ENCODE results near the gene SFT2D3. TPM values are rescaled to one million over a fixed set of nuclear protein-coding genes. Genes with fewer than 3 reads are reported as not detected.

The SFT2D3 gene
- total RNA-seq, 3 donors from 2014 or later = 5.1 to 8.8 (median 8.1) TPM

- ATAC-seq (no peak), DNase-seq (peak in 2 of 3 donors; percentile 23 to 38)
- H3K4me1 ChIP-seq (ENCODE audit: low read depth) = no peaks in the 10 kb centered on the region
- H3K9me3 ChIP-seq = no peaks in the 10 kb centered on the region
- TF ChIP-seq, protein P1, sequence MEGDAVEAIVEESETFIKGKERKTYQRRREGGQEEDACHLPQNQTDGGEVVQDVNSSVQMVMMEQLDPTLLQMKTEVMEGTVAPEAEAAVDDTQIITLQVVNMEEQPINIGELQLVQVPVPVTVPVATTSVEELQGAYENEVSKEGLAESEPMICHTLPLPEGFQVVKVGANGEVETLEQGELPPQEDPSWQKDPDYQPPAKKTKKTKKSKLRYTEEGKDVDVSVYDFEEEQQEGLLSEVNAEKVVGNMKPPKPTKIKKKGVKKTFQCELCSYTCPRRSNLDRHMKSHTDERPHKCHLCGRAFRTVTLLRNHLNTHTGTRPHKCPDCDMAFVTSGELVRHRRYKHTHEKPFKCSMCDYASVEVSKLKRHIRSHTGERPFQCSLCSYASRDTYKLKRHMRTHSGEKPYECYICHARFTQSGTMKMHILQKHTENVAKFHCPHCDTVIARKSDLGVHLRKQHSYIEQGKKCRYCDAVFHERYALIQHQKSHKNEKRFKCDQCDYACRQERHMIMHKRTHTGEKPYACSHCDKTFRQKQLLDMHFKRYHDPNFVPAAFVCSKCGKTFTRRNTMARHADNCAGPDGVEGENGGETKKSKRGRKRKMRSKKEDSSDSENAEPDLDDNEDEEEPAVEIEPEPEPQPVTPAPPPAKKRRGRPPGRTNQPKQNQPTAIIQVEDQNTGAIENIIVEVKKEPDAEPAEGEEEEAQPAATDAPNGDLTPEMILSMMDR (IDR thresholded peaks at IDR 0.05) = no peak
- H3K36me3 ChIP-seq (ENCODE audit: low read depth) = no peaks in the 10 kb centered on the region
- intact Hi-C loops (cut with DNase I, micrococcal nuclease) = no loop called here
- H3K4me3 ChIP-seq = no peak overlapping the region
These were observed 42.5 kb upstream of the SFT2D3 start for GRCh38 chr2:127658641-127659407.

DNA sequence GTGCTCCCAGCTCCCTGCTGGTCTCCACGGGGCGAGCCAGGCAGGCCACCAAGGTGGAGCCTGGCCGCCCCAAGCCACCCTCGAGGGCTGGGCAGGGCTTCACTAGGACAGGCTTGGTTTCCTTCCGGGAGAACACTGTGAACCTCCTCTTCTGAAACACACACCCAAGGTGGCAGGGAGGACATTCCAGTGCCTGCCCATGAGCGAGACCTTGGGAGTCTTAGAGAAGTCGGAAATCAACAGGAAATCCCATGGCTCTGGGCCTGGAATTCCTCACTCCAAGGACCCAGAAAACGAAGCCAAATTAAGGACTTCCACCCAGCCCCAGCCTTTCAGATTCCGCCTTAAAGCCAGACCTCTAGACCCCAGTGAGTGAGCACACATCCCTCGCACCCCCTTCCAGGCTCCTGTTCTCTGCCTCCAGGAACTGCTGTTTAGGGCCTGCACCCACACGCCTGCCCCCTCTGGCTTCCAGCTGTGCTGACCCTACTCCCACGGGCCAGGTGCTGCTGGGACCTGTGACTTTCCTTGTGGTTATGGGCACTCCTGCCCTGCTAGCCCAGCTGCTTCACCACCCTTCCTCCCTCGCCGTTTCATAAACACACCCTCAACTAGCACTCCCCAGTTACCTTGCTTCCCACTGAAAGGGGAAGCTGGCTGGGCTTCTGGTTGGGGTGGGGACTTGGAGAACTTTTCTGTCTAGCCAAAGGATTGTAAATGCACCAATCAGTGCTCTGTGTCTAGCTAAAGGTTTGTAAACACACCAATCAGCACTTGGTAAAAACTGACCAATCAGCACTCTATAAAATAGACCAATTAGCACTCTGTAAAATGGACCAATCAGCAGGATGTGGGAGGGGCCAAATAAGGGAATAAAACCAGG is 41.6 kb upstream of the SFT2D3 start:
- ATAC-seq (no peak), DNase-seq (peak in 1 of 3 donors; percentile 21)
- TF ChIP-seq, protein P1 (IDR thresholded peaks at IDR 0.05) = no peak
- H3K9me3 ChIP-seq = no peaks in the 10 kb centered on the region
- peaks cover 2% of the 10 kb centered on the region for H3K4me1 ChIP-seq (ENCODE audit: low read depth)
- H3K4me3 ChIP-seq = no peak overlapping the region
- intact Hi-C loops (cut with DNase I, micrococcal nuclease) = no loop called here
- no peaks in the 10 kb centered on the region for H3K36me3 ChIP-seq (ENCODE audit: low read depth)

- H3K4me1 ChIP-seq (ENCODE audit: low read depth) = peaks cover 2% of the 10 kb centered on the region
- no peak for DNase-seq
These were observed 41.1 kb upstream of the SFT2D3 start for GRCh38 chr2:127660291-127660578.

DNA sequence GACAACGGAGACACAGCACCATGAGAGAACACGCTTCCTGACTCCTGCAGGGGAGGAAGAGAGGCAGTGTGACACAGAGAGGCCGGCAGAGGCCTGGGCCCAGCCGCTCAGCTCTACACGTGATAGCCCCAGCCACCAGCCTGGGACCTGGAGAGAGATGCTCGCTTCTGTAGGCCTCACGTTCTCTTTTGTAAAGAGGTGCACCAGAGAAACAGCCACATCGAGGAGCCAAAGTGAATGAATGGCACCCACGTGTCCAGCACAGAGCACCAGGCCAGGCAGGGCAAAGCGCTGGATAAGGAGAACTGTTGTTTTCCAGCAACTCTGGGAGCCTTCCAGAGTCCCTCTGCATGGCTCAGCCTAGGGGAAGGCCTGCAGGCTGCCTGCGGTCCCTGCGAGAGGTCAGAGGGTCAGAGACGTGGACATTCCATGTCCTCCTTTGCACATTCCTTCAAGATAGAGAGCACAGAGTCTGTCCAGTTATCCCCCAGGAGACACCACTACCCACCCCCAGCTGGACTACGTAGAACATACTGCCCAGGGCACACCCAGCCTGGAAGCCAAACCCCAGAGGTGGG is 40.1 kb upstream of the SFT2D3 start:
- ATAC-seq (no peak), DNase-seq (no peak)
- TF ChIP-seq, protein P1 (IDR thresholded peaks at IDR 0.05) = no peak
- Histone ChIP-seq H3K36me3 (ENCODE audit: low read depth) (no peaks in the 10 kb centered on the region), H3K4me3 (no peak overlapping the region), H3K4me1 (ENCODE audit: low read depth) (peaks cover 3% of the 10 kb centered on the region), H3K9me3 (no peaks in the 10 kb centered on the region)
- intact Hi-C loops (cut with DNase I, micrococcal nuclease) = no loop called here

More at GRCh38 chr2:127660291-127660578, 41.1 kb upstream of the SFT2D3 start:
- no peaks in the 10 kb centered on the region for H3K36me3 ChIP-seq (ENCODE audit: low read depth)
- no peaks in the 10 kb centered on the region for H3K9me3 ChIP-seq
- no peak for ATAC-seq
- intact Hi-C loops (cut with DNase I, micrococcal nuclease) = no loop called here
- TF ChIP-seq, protein P1 (IDR thresholded peaks at IDR 0.05) = no peak
- H3K4me3 ChIP-seq = no peak overlapping the region

- H3K4me1 ChIP-seq (ENCODE audit: low read depth) = peaks cover 4% of the 10 kb centered on the region
- ATAC-seq (peak; percentile 35), DNase-seq (peak in 2 of 3 donors; percentile 25 to 54)
- intact Hi-C loops (cut with DNase I, micrococcal nuclease) = no loop called here
- H3K36me3 ChIP-seq (ENCODE audit: low read depth) = no peaks in the 10 kb centered on the region
- H3K9me3 ChIP-seq = no peaks in the 10 kb centered on the region
- H3K4me3 ChIP-seq = no peak overlapping the region
- TF ChIP-seq, protein P1 (IDR thresholded peaks at IDR 0.05) = no peak
These were observed 39.3 kb upstream of the SFT2D3 start for GRCh38 chr2:127661949-127662510.
